Measurements from ENCODE around the gene CTNNAL1. TPM values are rescaled to one million over a fixed set of nuclear protein-coding genes. Genes with fewer than 3 reads are reported as not detected.

CTNNAL1 gene
- total and polyA plus RNA-seq, 2 donors (not counting 3 experiments of a cell fraction or from before 2014, with no cell fraction given) = 29.5 to 76.2 TPM

DNA sequence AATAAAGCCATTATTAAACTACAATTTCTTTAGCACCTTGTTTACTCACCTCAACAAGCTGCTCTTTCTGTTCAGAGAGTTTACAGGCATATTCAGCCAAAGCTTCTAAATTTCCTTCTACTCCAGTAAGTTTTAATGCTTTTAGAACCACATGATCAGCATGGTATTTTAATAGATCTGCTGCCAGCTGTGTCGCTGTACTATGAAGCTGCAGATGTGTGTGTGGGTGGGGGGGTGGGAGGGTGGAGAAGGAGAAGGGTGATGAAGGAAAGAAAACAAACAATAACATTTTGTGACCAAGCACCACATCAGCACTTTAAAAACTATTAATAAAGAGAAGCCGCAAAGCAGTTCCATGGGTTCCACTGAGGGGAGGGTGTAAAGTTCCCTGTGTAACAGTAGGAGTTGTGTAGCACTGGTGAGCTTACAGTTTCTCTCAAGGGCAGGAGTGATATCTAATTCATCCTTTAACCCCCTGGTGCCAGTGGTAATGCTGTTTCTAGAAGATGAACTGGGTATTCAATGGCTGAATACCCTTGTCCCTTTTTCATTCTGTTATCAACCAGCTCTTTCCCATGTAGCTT, 40.6 kb downstream of the CTNNAL1 start:
- dilution Hi-C loops (cut with MboI; ENCODE audit: extremely low pct_ligation_motif_present, low sequenced_read_pairs) (no loop called here), intact Hi-C loops (cut with micrococcal nuclease) (no loop called here)
- Histone ChIP-seq H4K20me1 (replicated peaks; ENCODE audit: control insufficient read depth, extremely low read depth, insufficient read depth, low read length) (no peaks in the 10 kb centered on the region), H3K9me1 (replicated peaks; ENCODE audit: control insufficient read depth, extremely low read depth, insufficient read depth, low read length) (no peaks in the 10 kb centered on the region), H3K9me3 (replicated peaks; ENCODE audit: control insufficient read depth, insufficient read depth, low read length) (no peaks in the 10 kb centered on the region), H3K9ac (replicated peaks; ENCODE audit: extremely low read depth, insufficient read depth, low read length) (no peak overlapping the region), H3K4me2 (ENCODE audit: insufficient read depth, low read length) (no peak overlapping the region), H3K27ac (ENCODE audit: insufficient read depth, low read depth, low read length) (no peak overlapping the region), H3K36me3 (ENCODE audit: control insufficient read depth in 2 of 2, extremely low read depth in 1 of 2, insufficient read depth in 2 of 2, low read length in 2 of 2) (peaks cover 0 to 6% of the 10 kb centered on the region in 2 experiments), H3K27me3 (ENCODE audit: control insufficient read depth in 2 of 2, insufficient read depth in 2 of 2, low read length in 2 of 2) (no peaks in the 10 kb centered on the region), H3K4me1 (ENCODE audit: control insufficient read depth, extremely low read depth, insufficient read depth, low read length) (no peaks in the 10 kb centered on the region), H2AFZ (ENCODE audit: low read depth, low read length) (no peak overlapping the region), H3K4me3 (replicated peaks in 1 of 3; ENCODE audit: insufficient read depth in 1 of 3, low read depth in 1 of 3, low read length in 3 of 3) (no peak overlapping the region), H3K79me2 (ENCODE audit: control insufficient read depth, insufficient read depth, low read length) (no peaks in the 10 kb centered on the region)
- POLR2A ChIA-PET = no interaction called here
- CTCF ChIA-PET = no interaction called here
- no TSS peak for BruUV-seq (replicated peaks)
- FAIRE-seq = no peak
- DNase-seq (ENCODE audit: low read depth, low spot score) = no peak
- TF ChIP-seq GATA2 (IDR thresholded peaks at IDR 0.05; ENCODE audit: insufficient read depth, insufficient read length, low read depth, low read length) = no peak
- no peak for TF ChIP-seq MYC (IDR thresholded peaks at IDR 0.05; ENCODE audit: low read depth, low read length)
- TF ChIP-seq FOS (IDR thresholded peaks at IDR 0.05; ENCODE audit: borderline replicate concordance, insufficient read depth, low read length) = no peak
- no peak for TF ChIP-seq JUN (IDR thresholded peaks at IDR 0.05; ENCODE audit: borderline replicate concordance, insufficient read depth, insufficient read length, low read depth)
- TF ChIP-seq EZH2 (IDR thresholded peaks at IDR 0.05; ENCODE audit: borderline replicate concordance, low read depth, low read length, severe bottlenecking) = no peak
- TF ChIP-seq POLR2AphosphoS5 (IDR thresholded peaks at IDR 0.05; ENCODE audit: insufficient read depth, low read depth, low read length) = no peak
- TF ChIP-seq, protein P1, sequence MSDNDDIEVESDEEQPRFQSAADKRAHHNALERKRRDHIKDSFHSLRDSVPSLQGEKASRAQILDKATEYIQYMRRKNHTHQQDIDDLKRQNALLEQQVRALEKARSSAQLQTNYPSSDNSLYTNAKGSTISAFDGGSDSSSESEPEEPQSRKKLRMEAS (IDR thresholded peaks at IDR 0.05; ENCODE audit: insufficient read depth, insufficient read length) = no peak
- no peak for TF ChIP-seq POLR2A (IDR thresholded peaks at IDR 0.05; ENCODE audit: low read depth, low read length)

DNA sequence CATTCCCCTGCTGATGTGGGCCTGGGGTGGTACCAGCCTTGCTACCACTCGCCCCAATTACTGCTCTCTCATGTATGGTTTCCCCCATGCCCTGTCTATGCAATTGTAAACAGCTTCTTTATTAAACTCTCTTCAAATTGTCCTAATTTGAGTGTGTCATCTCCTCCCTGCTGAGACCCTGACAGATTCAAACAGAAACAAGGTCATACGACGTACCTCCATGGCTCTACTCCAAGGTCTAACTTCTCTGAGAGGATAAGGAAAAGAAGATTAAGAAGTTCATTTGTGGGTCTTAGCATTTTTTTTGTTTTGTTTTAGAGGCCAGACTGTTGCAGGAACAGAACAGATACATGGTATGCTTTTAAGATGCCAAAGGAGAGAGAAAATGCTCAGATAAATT, 41.1 kb downstream of the CTNNAL1 start:
- TF ChIP-seq POLR2A (IDR thresholded peaks at IDR 0.05; ENCODE audit: low read depth, low read length) (no peak), EZH2 (IDR thresholded peaks at IDR 0.05; ENCODE audit: borderline replicate concordance, low read depth, low read length, severe bottlenecking) (no peak), POLR2AphosphoS5 (IDR thresholded peaks at IDR 0.05; ENCODE audit: insufficient read depth, low read depth, low read length) (no peak), FOS (IDR thresholded peaks at IDR 0.05; ENCODE audit: borderline replicate concordance, insufficient read depth, low read length) (no peak), GATA2 (IDR thresholded peaks at IDR 0.05; ENCODE audit: insufficient read depth, insufficient read length, low read depth, low read length) (no peak), MYC (IDR thresholded peaks at IDR 0.05; ENCODE audit: low read depth, low read length) (no peak), JUN (IDR thresholded peaks at IDR 0.05; ENCODE audit: borderline replicate concordance, insufficient read depth, insufficient read length, low read depth) (no peak)
- TF ChIP-seq, protein P1 (IDR thresholded peaks at IDR 0.05; ENCODE audit: insufficient read depth, insufficient read length) = no peak
- TF ChIP-seq, protein P2, sequence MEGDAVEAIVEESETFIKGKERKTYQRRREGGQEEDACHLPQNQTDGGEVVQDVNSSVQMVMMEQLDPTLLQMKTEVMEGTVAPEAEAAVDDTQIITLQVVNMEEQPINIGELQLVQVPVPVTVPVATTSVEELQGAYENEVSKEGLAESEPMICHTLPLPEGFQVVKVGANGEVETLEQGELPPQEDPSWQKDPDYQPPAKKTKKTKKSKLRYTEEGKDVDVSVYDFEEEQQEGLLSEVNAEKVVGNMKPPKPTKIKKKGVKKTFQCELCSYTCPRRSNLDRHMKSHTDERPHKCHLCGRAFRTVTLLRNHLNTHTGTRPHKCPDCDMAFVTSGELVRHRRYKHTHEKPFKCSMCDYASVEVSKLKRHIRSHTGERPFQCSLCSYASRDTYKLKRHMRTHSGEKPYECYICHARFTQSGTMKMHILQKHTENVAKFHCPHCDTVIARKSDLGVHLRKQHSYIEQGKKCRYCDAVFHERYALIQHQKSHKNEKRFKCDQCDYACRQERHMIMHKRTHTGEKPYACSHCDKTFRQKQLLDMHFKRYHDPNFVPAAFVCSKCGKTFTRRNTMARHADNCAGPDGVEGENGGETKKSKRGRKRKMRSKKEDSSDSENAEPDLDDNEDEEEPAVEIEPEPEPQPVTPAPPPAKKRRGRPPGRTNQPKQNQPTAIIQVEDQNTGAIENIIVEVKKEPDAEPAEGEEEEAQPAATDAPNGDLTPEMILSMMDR (IDR thresholded peaks at IDR 0.05; ENCODE audit: extremely low read depth in 1 of 2, insufficient read depth in 1 of 2, low read depth in 1 of 2, low read length in 2 of 2) = no peak
- no peaks in the 10 kb centered on the region for H3K27me3 ChIP-seq (ENCODE audit: control insufficient read depth in 2 of 2, insufficient read depth in 2 of 2, low read length in 2 of 2)
- no peak for FAIRE-seq
- H3K9me3 ChIP-seq (replicated peaks; ENCODE audit: control insufficient read depth, insufficient read depth, low read length) = no peaks in the 10 kb centered on the region
- no peak overlapping the region for H3K4me2 ChIP-seq (ENCODE audit: insufficient read depth, low read length)
- dilution Hi-C loops (cut with MboI; ENCODE audit: extremely low pct_ligation_motif_present, low sequenced_read_pairs) = no loop called here
- peaks cover 0 to 6% of the 10 kb centered on the region in 2 experiments for H3K36me3 ChIP-seq (ENCODE audit: control insufficient read depth in 2 of 2, extremely low read depth in 1 of 2, insufficient read depth in 2 of 2, low read length in 2 of 2)
- H4K20me1 ChIP-seq (replicated peaks; ENCODE audit: control insufficient read depth, extremely low read depth, insufficient read depth, low read length) = no peaks in the 10 kb centered on the region
- H3K4me3 ChIP-seq (replicated peaks in 1 of 3; ENCODE audit: insufficient read depth in 1 of 3, low read depth in 1 of 3, low read length in 3 of 3) = no peak overlapping the region
- ChIA-PET POLR2A (no interaction called here), CTCF (no interaction called here)
- no peak overlapping the region for H3K27ac ChIP-seq (ENCODE audit: insufficient read depth, low read depth, low read length)
- no peak overlapping the region for H2AFZ ChIP-seq (ENCODE audit: low read depth, low read length)
- intact Hi-C loops (cut with micrococcal nuclease) = no loop called here
- no peak overlapping the region for H3K9ac ChIP-seq (replicated peaks; ENCODE audit: extremely low read depth, insufficient read depth, low read length)
- H3K4me1 ChIP-seq (ENCODE audit: control insufficient read depth, extremely low read depth, insufficient read depth, low read length) = no peaks in the 10 kb centered on the region
- no peaks in the 10 kb centered on the region for H3K9me1 ChIP-seq (replicated peaks; ENCODE audit: control insufficient read depth, extremely low read depth, insufficient read depth, low read length)
- no peak for DNase-seq (ENCODE audit: low read depth, low spot score)
- BruUV-seq (replicated peaks) = no TSS peak
- no peaks in the 10 kb centered on the region for H3K79me2 ChIP-seq (ENCODE audit: control insufficient read depth, insufficient read depth, low read length)
